Effector memory CD4-positive, alpha-beta T cell (primary cell): ENCODE results near the gene PLSCR3.
A peak's percentile ranks its signal among the peaks of the same experiment; 100 is the strongest.

ENCODE experiments used
- DNase-seq, 3 donors: peaks; one replicate each; pipeline ENCODE4 v3.0.0-alpha.2; 2020
- H3K27ac ChIP-seq: 2 replicates; pipeline ENCODE4 v1.7.0; 2013; ENCODE audit warnings: mild to moderate bottlenecking, low read length, moderate library complexity; ENCODE audit not compliant: insufficient read depth, poor library complexity, severe bottlenecking
- H3K27me3 ChIP-seq: replicated peaks from 2 replicates; pipeline ENCODE4 v1.7.0; 2013; ENCODE audit warnings: mild to moderate bottlenecking, low read length; ENCODE audit not compliant: insufficient read depth, control insufficient read depth, poor library complexity, severe bottlenecking
- H3K36me3 ChIP-seq: 2 replicates; pipeline ENCODE4 v1.7.0; 2013; ENCODE audit warnings: mild to moderate bottlenecking, low read length, moderate library complexity; ENCODE audit not compliant: control insufficient read depth, insufficient read depth
- H3K4me1 ChIP-seq: 2 replicates; pipeline ENCODE4 v1.7.0; 2013; ENCODE audit warnings: low read length, mild to moderate bottlenecking; ENCODE audit not compliant: control insufficient read depth, insufficient read depth, poor library complexity, severe bottlenecking
- H3K4me3 ChIP-seq: 2 replicates; pipeline ENCODE4 v1.7.0; 2013; ENCODE audit warnings: low read length, low read depth, mild to moderate bottlenecking; ENCODE audit not compliant: insufficient read depth, poor library complexity, severe bottlenecking
- H3K9me3 ChIP-seq: 2 replicates; pipeline ENCODE4 v1.7.0; 2013; ENCODE audit warnings: mild to moderate bottlenecking, low read length, moderate library complexity; ENCODE audit not compliant: control insufficient read depth
- total RNA-seq, 3 donors: gene quantifications; one replicate each; lab custom pipeline; 2026; lab: John Stamatoyannopoulos, UW

PLSCR3 gene
- 0.39 to 1.2 (median 0.44) reads per million in 3 donors for total RNA-seq

GRCh38 chr17:7394452-7395191, at the start of gene PLSCR3:
TSS of gene PLSCR3 (minus strand) at chr17:7394525. CDS start at chr17:7394110, 415 bp downstream.
- Histone ChIP-seq H3K27me3 (no peaks in the 10 kb centered on the region), H3K9me3 (no peaks in the 10 kb centered on the region), H3K27ac (peak within 1 kb of the TSS; percentile 90), H3K4me3 (peak within 1 kb of the TSS; percentile 95), H3K36me3 (peaks cover 30% of the 10 kb centered on the region), H3K4me1 (peaks cover 33% of the 10 kb centered on the region)
- DNase-seq: peak; percentile 61 to 78 (median 74)

DNA sequence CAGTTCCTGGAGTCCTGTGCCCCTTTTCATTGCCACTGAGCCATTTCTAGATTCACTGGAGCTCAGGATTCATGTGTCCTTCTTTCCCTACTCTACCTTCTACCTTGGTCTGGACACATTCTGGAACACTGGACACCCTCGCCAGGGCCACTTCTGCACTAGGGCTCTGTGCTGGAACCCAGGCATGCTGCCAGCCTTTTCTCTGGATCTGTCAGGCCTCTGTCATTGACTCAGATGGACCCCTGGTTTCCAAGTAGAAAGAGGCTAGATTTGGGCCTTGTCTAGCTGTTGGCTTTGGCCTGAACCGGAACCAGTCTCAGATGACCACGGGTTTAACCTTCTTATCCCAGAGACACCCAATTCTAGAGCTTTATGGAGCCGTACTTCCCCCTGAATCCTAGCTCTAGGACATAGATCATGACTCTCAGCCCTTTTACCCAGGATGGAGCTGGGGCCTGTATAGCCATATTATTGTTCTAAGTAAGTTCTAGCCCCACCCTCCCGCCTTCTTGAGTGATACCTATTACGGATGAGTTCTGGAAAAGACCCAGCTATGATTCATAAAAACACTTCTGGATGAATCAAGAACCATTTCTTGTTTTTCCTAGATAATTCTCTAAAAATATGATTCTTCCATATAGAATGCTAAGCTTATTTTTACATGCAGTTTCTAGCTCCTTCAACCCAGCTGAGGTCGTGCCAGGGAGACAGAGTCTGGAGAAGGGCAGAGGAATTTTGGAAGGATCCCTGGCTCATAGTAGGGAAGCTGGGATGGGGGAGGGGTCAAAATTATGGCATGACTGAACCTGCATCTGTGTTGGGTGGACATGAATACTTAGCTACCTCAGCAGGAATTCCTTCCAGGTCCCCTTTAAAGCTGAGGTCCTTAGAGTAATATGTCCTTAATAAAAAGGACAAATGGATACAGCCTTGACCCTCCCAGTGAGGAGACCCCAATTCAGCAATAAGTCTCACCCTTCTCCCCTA, 49.5 kb upstream of the PLSCR3 start:
- Histone ChIP-seq H3K9me3 (no peaks in the 10 kb centered on the region), H3K27me3 (peaks cover 51% of the 10 kb centered on the region), H3K36me3 (no peaks in the 10 kb centered on the region), H3K4me1 (peaks cover 37% of the 10 kb centered on the region), H3K4me3 (no peak overlapping the region), H3K27ac (no peak overlapping the region)
- DNase-seq: no peak

DNA sequence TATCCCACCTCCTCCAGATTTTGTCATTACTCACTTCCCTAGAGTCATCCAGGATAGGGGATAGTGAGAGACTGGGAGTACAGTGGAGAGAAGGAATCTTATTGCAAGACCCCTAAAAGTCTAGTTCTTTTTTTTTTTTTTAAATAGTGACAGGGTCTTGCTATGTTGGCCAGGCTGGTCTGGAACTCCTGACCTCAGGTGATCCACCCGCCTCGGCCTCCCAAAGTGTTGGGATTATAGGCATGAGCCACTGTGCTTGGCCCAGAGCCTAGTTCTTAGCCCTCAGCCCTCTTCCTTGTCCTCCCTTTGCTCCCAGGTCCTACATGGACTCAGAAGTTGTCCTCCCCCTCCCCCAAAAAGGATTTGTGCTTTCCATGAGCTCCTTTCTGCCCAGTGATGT, 47.8 kb upstream of the PLSCR3 start:
- DNase-seq: no peak
- Histone ChIP-seq H3K4me1 (peaks cover 54% of the 10 kb centered on the region), H3K4me3 (no peak overlapping the region), H3K27ac (no peak overlapping the region), H3K27me3 (peaks cover 53% of the 10 kb centered on the region), H3K9me3 (no peaks in the 10 kb centered on the region), H3K36me3 (no peaks in the 10 kb centered on the region)

DNA sequence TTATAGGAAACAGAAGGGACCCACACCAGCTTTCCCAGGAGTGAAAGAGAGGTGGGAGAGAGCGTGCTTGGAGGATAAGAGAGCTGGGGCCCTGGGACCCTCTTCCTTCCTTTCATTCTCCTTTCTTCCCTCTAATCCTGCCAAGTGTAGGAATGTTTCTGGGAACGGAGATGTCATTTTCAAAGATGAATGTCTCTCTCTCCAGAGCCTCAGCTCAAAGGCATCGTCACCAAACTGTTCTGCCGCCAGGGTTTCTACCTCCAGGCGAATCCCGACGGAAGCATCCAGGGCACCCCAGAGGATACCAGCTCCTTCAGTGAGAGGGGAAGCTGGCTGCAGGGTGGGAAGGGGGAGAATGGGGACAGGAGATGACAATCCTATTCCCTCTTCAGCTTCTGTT, 46.9 kb upstream of the PLSCR3 start:
- no peak for DNase-seq
- Histone ChIP-seq H3K27ac (no peak overlapping the region), H3K9me3 (no peaks in the 10 kb centered on the region), H3K4me3 (no peak overlapping the region), H3K4me1 (peaks cover 55% of the 10 kb centered on the region), H3K36me3 (no peaks in the 10 kb centered on the region), H3K27me3 (peaks cover 44% of the 10 kb centered on the region)

- Histone ChIP-seq H3K27me3 (peaks cover 39% of the 10 kb centered on the region), H3K4me3 (no peak overlapping the region), H3K9me3 (no peaks in the 10 kb centered on the region), H3K27ac (no peak overlapping the region), H3K4me1 (peaks cover 55% of the 10 kb centered on the region), H3K36me3 (no peaks in the 10 kb centered on the region)
- DNase-seq: no peak
Measured at GRCh38 chr17:7440834-7441195, 46.5 kb upstream of the PLSCR3 start.

DNA sequence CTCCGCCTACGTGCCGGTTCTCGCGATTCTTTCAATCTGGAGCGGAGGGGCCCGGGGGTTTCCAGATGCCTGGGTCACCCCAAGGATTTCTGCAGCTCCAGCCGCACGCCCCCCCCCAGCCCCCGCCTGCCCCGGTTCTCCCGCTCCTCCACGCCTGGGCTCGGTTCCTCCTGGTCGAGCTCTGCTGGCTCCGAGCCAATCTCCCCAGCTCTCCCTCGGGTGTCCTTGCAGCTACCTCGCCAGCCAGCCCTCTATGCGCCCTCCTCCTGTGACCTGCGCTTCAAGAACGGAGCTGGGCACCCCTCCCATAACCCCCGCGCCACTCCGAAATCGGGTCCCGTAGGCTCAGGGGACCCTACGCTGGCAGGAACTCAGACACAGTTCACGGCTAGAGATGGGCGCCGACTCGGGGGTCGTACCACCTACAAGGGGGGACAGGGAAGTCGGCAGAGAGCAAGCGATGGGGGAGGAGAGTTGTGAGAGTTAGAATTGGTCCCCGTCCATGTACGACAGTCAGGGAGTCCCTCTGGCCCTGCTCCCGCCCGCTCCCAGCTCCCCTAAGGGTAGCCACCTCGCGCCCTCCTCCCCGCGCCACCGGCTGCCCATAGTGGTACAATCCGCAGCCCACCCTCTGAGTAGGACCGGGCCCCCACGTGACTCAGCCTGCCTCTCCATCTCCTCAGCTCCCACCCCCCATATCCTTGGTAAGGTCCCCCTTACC, 45.9 kb upstream of the PLSCR3 start:
- H3K4me3 ChIP-seq: peak overlapping the region; percentile 32
- H3K4me1 ChIP-seq: peaks cover 55% of the 10 kb centered on the region
- H3K27me3 ChIP-seq: peaks cover 34% of the 10 kb centered on the region
- no peak overlapping the region for H3K27ac ChIP-seq
- no peak for DNase-seq
- H3K9me3 ChIP-seq: no peaks in the 10 kb centered on the region
- no peaks in the 10 kb centered on the region for H3K36me3 ChIP-seq

GRCh38 chr17:7439462-7440112, 45.3 kb upstream of the PLSCR3 start, which contains the start of gene FGF11:
TSS of gene FGF11 (plus strand) at chr17:7439512. CDS start at chr17:7439621, 109 bp downstream.
- Histone ChIP-seq H3K4me3 (peak within 1 kb of the TSS; percentile 32), H3K36me3 (no peaks in the 10 kb centered on the region), H3K4me1 (peaks cover 52% of the 10 kb centered on the region), H3K27ac (no peak within 1 kb of the TSS), H3K27me3 (peaks cover 31% of the 10 kb centered on the region), H3K9me3 (no peaks in the 10 kb centered on the region)
- no peak for DNase-seq

DNA sequence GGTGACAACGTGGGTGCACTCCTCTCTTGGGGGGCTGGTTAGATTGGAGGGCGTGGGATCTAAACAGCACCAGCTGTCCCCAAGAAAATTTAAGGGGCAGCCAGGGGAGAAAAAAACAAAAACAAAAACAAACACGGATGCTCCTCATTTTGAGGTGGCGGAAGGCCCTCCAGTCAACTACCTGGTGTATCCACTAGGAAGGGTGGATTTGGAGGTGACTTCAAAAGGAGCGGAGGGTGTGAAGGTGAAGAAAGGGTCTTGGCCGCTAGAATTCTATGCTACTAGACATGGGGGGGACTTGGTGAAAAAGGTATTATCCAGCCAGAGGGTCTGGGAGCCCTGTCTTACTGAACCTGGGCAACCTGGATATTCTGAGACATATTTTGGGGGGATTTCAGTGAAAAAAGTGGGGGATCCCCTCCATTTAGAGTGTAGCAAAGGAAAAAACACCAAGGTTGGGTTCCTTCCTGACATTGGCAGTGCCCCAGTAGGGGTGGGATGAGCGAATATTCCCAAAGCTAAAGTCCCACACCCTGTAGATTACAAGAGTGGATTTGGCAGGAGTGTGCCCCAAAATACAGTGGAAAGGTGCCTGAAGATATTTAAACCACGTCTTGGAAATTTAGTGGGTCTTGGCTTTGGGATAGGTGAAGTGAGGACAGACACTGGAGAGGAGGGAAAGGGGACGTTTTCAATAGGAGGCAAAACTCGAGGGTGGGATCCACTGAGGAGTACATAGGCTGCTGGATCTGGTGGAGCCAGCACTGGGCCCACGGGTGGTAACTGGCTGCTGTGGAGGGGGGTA, 44.5 kb upstream of the PLSCR3 start:
- H3K9me3 ChIP-seq: no peaks in the 10 kb centered on the region
- peaks cover 52% of the 10 kb centered on the region for H3K4me1 ChIP-seq
- H3K36me3 ChIP-seq: no peaks in the 10 kb centered on the region
- H3K27ac ChIP-seq: no peak overlapping the region
- no peak overlapping the region for H3K4me3 ChIP-seq
- peaks cover 31% of the 10 kb centered on the region for H3K27me3 ChIP-seq
- DNase-seq: no peak
